Measurements from ENCODE around the gene SLC25A45.

DNA sequence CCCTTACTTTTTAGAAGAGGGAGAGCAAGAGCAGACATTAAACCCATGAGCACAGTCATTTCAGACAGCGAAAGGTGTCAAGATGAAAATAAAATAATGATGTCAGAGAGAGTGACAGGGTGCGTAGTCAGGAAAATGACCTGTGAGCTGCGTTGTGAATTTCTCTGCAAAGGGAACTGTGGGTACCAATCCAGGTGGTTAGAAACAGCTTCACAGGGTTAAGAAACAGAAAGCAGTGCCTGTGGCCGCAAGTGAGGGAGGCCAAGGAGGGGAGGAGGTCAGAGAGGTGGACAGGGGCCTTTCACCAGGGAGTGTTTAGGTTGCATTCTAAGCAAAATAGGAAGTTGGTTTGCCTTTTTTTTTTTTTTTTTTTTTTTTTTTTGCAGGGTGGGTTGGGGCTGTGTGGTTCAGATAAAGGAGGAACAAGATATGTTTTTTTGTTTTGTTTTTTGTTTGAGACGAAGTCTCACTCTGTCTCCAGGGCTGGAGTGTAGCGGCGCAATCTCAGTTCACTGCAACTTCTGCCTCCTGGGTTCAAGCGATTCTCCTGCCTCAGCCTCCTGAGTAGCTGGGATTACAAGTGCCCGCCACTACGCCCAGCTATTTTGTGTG is 20.0 kb downstream of the SLC25A45 start:
- TF ChIP-seq CTCF (IDR thresholded peaks at IDR 0.05; ENCODE audit: low read depth, low read length, poor library complexity, severe bottlenecking) (no peak), EZH2phosphoT487 (IDR thresholded peaks at IDR 0.05; ENCODE audit: borderline replicate concordance, low read length) (no peak)
